ENCODE data around the gene SULT2A1. TPM values are rescaled to one million over a fixed set of nuclear protein-coding genes. Genes with fewer than 3 reads are reported as not detected.
"Not testable (repeated sequence)": the region's sequence is repeated elsewhere in the genome, so short reads cannot be mapped to it uniquely, and the experiment has no call there.

Gene SULT2A1
- total and polyA plus RNA-seq, 5 experiments from 2014 or later = not detected

DNA sequence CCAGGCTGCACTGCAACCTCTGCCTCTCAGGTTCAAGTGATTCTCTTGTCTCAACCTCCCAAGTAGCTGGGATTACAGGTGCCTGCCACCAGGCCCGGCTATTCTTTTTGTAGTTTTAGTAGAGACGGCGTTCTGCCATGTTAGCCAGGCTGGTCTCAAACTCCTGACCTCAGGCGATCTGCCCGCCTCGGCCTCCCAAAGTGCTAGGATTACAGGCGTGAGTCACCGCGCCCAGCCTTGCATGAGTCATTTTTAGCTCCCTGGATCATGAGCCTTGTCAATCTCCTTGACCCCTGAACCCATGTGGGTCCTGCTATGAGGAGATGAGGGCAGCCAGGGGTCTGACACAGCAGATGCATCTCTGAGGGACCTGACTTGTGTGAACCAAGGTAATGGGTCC lies 27.9 kb downstream of the SULT2A1 start:
- POLR2A ChIA-PET, H3K36me3 Mint-ChIP-seq, ATAC-seq, DNase-seq, H3K4me3 Mint-ChIP-seq, H3K9me3 Mint-ChIP-seq: not testable (repeated sequence)
- peaks cover 6 to 23% (median 10%) of the 10 kb centered on the region in 4 donors for H3K4me1 Mint-ChIP-seq
- peaks cover 12 to 26% (median 20%) of the 10 kb centered on the region in 5 donors for H3K27me3 Mint-ChIP-seq
- peak overlapping the region in 1 of 10 donors; percentile 21 for H3K27ac Mint-ChIP-seq

GRCh38 chr19:47854459-47854858 lies 31.7 kb downstream of the SULT2A1 start:
- DNase-seq = peak in 2 of 10 donors; percentile 3 to 4
- Mint-ChIP-seq H3K4me3 (peak overlapping the region in 2 of 10 donors; percentile 25 to 43), H3K27me3 (peaks cover 14 to 42% (median 33%) of the 10 kb centered on the region in 5 donors), H3K9me3 (peaks cover 0 to 2% (median 0%) of the 10 kb centered on the region in 9 donors), H3K4me1 (peaks cover 7 to 28% (median 14%) of the 10 kb centered on the region in 4 donors), H3K27ac (no peak overlapping the region), H3K36me3 (no peaks in the 10 kb centered on the region)
- ATAC-seq = peak in 1 of 2 donors; percentile 33
- POLR2A ChIA-PET = no interaction called here

DNA sequence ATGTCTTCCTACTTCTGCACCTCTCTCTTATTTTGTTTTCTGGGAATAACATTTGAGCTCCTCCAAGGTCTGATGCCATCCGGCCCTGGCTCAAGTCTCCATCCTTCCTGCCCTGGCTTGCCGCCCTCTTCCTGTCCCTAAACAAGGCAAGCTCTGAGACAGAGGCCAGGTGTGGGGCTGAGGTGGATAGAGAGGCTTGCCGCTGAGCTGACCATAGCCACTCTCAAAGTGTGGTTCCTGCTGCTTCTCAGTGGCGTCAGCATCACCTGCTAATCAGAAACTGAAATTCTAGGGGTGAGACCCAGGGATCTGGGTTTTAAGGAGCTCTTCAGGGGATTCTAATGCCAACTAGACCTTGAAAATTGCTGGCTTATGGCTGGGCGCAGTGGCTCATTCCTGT lies 33.1 kb downstream of the SULT2A1 start:
- H3K27me3 Mint-ChIP-seq = peaks cover 19 to 48% (median 40%) of the 10 kb centered on the region in 5 donors
- POLR2A ChIA-PET = no interaction called here
- no peak for DNase-seq
- peak overlapping the region in 2 of 10 donors; percentile 40 to 86 for H3K27ac Mint-ChIP-seq
- H3K4me1 Mint-ChIP-seq = peaks cover 10 to 39% (median 20%) of the 10 kb centered on the region in 4 donors
- H3K4me3 Mint-ChIP-seq = no peak overlapping the region
- H3K9me3 Mint-ChIP-seq = peaks cover 0 to 2% (median 0%) of the 10 kb centered on the region in 9 donors
- no peak for ATAC-seq
- peaks cover 0 to 4% (median 0%) of the 10 kb centered on the region in 3 donors for H3K36me3 Mint-ChIP-seq

DNA sequence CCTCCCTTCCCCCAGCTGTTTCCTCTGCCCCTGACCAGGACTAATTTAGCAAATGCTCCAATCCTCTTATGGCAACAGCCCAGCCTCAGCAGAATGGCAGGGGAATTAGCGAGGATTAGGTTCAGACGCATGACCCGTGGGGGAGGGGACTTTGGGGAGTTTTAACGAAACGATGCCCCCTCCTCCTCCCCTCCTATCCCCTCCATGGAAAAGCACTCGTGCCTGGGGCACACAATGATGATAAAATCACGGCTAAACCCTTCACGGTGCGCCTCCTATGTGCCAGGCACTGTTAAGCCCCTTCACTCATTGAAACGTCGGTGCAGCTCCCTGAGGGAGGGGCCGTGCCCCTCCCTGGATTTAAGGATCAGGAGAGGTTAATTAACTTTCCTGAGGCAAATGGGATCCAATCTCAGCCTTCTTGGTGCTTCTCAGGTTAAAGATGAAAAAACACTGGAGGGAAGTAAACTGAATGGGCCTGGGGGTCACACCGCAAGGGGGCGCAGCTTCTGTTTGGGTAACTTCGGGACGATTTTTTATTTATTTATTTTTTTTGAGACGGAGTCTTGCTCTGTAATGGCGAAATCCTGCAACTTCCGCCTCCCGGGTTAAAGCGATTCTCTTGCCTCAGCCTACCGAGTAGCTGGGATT lies 37.2 kb downstream of the SULT2A1 start:
- ATAC-seq = no peak
- POLR2A ChIA-PET = interaction anchor here (0.5 to 0.6 kb wide), 2 partner anchors 980 to 1501 kb away, joined by 4 to 5 read pairs; no protein-coding TSS in a partner anchor
- H3K4me1 Mint-ChIP-seq = peaks cover 3 to 20% (median 17%) of the 10 kb centered on the region in 4 donors
- peak in 5 of 10 donors; percentile 14 to 37 (median 16) for DNase-seq
- peak overlapping the region in 1 of 10 donors; percentile 77 for H3K27ac Mint-ChIP-seq
- peaks cover 0 to 2% (median 0%) of the 10 kb centered on the region in 9 donors for H3K9me3 Mint-ChIP-seq
- peak overlapping the region in 5 of 10 donors; percentile 13 to 54 (median 22) for H3K4me3 Mint-ChIP-seq
- H3K36me3 Mint-ChIP-seq = peaks cover 0 to 4% (median 0%) of the 10 kb centered on the region in 3 donors
- H3K27me3 Mint-ChIP-seq = peaks cover 26 to 76% (median 51%) of the 10 kb centered on the region in 5 donors

DNA sequence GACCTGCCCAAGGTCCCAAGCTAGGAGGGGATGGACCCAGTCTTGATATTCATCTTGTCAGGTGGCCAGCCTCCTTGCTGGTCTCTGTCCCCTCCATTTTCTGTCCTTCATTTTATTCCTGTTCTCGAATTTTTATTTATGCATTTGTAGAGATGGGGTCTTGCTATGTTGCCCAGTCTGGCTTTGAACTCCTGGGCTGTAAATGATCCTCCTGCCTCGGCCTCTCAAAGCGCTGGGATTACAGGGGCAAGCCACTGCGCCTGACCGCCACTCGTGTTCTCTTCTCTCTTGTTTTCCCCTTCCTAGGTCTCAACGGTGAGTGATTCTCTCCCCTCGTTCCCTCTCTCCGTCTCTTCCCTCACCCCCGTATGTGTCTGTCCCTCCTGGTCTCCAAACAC lies 37.7 kb downstream of the SULT2A1 start:
- POLR2A ChIA-PET = interaction anchor here (0.6 kb wide), 1 partner anchor 979 kb away, joined by 4 read pairs; no protein-coding TSS in a partner anchor
- peaks cover 27 to 75% (median 48%) of the 10 kb centered on the region in 5 donors for H3K27me3 Mint-ChIP-seq
- H3K4me3 Mint-ChIP-seq = peak overlapping the region in 1 of 10 donors; percentile 54

GRCh38 chr19:47842941-47843340 lies 43.2 kb downstream of the SULT2A1 start:
- H3K4me3 Mint-ChIP-seq = no peak overlapping the region
- H3K4me1 Mint-ChIP-seq = peaks cover 0 to 4% (median 0%) of the 10 kb centered on the region in 4 donors
- no peaks in the 10 kb centered on the region for H3K36me3 Mint-ChIP-seq
- H3K27ac Mint-ChIP-seq = no peak overlapping the region
- ATAC-seq (no peak), DNase-seq (no peak)
- POLR2A ChIA-PET = no interaction called here
- peaks cover 0 to 2% (median 0%) of the 10 kb centered on the region in 9 donors for H3K9me3 Mint-ChIP-seq
- H3K27me3 Mint-ChIP-seq = peaks cover 11 to 57% (median 30%) of the 10 kb centered on the region in 5 donors

More for the DNA sequence above, 37.7 kb downstream of the SULT2A1 start:
- no peak overlapping the region for H3K27ac Mint-ChIP-seq
- H3K4me1 Mint-ChIP-seq = peaks cover 3 to 16% (median 13%) of the 10 kb centered on the region in 4 donors
- ATAC-seq (no peak), DNase-seq (no peak)
- H3K36me3 Mint-ChIP-seq = peaks cover 0 to 4% (median 0%) of the 10 kb centered on the region in 3 donors
- peaks cover 0 to 2% (median 0%) of the 10 kb centered on the region in 9 donors for H3K9me3 Mint-ChIP-seq

DNA sequence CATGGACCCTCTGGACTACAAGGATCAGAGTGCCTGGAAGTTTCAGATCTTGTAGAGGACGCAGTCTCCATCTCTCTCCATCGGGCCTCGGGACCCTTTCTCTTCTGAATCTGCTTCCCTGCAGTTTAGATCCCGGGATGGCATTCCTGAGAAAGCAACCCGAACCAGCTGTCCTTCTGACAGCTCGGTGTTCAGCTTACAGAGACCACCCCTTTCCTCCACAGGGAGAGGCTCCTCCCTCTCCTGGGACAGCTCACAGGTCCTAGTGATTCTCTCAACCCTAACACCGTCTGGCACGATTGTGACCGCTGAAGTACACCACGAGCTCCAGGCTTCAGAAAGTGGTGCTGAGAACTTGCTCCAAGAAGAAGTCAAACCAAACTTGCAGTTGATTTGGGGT lies 46.2 kb downstream of the SULT2A1 start:
- H3K27me3 Mint-ChIP-seq = peaks cover 4 to 34% (median 22%) of the 10 kb centered on the region in 5 donors
- POLR2A ChIA-PET = no interaction called here
- H3K27ac Mint-ChIP-seq = no peak overlapping the region
- H3K36me3 Mint-ChIP-seq = no peaks in the 10 kb centered on the region
- ATAC-seq (no peak), DNase-seq (no peak)
- H3K9me3 Mint-ChIP-seq = no peaks in the 10 kb centered on the region
- H3K4me3 Mint-ChIP-seq = no peak overlapping the region
- peaks cover 0 to 3% (median 0%) of the 10 kb centered on the region in 4 donors for H3K4me1 Mint-ChIP-seq

- DNase-seq (no peak), ATAC-seq (no peak)
- H3K4me3 Mint-ChIP-seq = no peak overlapping the region
- POLR2A ChIA-PET = no interaction called here
- H3K9me3 Mint-ChIP-seq = no peaks in the 10 kb centered on the region
- no peaks in the 10 kb centered on the region for H3K36me3 Mint-ChIP-seq
- peaks cover 4 to 34% (median 22%) of the 10 kb centered on the region in 5 donors for H3K27me3 Mint-ChIP-seq
- H3K4me1 Mint-ChIP-seq = peaks cover 0 to 3% (median 0%) of the 10 kb centered on the region in 4 donors
- H3K27ac Mint-ChIP-seq = no peak overlapping the region
Observed at GRCh38 chr19:47839411-47839810, 46.7 kb downstream of the SULT2A1 start.

DNA sequence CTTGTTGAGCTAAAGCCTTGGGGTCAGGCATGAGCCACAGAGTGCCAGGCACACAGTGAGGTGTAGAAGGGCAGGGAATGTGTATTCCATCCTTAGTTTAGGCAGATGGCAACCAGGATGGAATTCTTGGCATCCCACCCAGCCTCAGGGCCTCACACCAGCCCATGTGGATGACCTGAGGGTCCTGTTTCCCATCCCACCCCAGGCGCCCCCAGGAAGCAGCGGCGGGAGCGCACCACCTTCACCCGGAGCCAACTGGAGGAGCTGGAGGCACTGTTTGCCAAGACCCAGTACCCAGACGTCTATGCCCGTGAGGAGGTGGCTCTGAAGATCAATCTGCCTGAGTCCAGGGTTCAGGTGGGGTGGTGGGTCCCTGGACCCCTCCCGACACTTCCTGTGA lies 50.1 kb downstream of the SULT2A1 start:
- Mint-ChIP-seq H3K36me3 (no peaks in the 10 kb centered on the region), H3K27me3 (peaks cover 0 to 11% (median 2%) of the 10 kb centered on the region in 5 donors), H3K9me3 (no peaks in the 10 kb centered on the region), H3K4me3 (no peak overlapping the region), H3K4me1 (no peaks in the 10 kb centered on the region), H3K27ac (no peak overlapping the region)
- POLR2A ChIA-PET = no interaction called here
- ATAC-seq (no peak), DNase-seq (no peak)

GRCh38 chr19:47832723-47833122 lies 53.4 kb downstream of the SULT2A1 start:
- H3K27me3 Mint-ChIP-seq = peaks cover 2 to 11% (median 4%) of the 10 kb centered on the region in 5 donors
- no peaks in the 10 kb centered on the region for H3K9me3 Mint-ChIP-seq
- H3K4me3 Mint-ChIP-seq = no peak overlapping the region
- no peak for DNase-seq
- H3K36me3 Mint-ChIP-seq = no peaks in the 10 kb centered on the region
- POLR2A ChIA-PET = no interaction called here
- no peak overlapping the region for H3K27ac Mint-ChIP-seq
- H3K4me1 Mint-ChIP-seq = no peaks in the 10 kb centered on the region
- no peak for ATAC-seq

DNA sequence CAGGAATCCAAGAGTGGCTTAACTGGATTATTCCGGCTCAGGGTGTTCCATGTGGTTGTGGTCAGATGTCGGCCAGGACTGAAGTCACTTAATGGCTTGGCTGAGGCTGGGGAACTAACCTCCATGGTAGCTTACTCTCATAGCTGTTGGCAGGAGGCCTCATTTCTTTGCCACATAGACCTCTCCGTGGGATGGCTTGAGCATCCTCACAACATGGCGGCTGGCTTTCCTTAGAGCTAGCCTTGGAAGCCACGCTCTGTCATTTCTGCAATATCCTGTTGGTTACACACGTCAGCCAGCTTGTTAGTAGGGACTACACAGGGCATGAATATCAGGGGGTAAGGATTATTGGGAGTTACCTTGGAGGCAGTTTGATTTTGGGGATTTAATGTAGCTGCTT lies 59.3 kb downstream of the SULT2A1 start:
- H3K4me3 Mint-ChIP-seq = no peak overlapping the region
- DNase-seq (no peak), ATAC-seq (no peak)
- no peak overlapping the region for H3K27ac Mint-ChIP-seq
- peaks cover 0 to 11% (median 8%) of the 10 kb centered on the region in 5 donors for H3K27me3 Mint-ChIP-seq
- POLR2A ChIA-PET = no interaction called here
- H3K4me1 Mint-ChIP-seq = no peaks in the 10 kb centered on the region
- peaks cover 0 to 2% (median 0%) of the 10 kb centered on the region in 3 donors for H3K36me3 Mint-ChIP-seq
- peaks cover 0 to 3% (median 0%) of the 10 kb centered on the region in 9 donors for H3K9me3 Mint-ChIP-seq

GRCh38 chr19:47824396-47824795 lies 61.7 kb downstream of the SULT2A1 start:
- H3K36me3 Mint-ChIP-seq = peaks cover 0 to 2% (median 0%) of the 10 kb centered on the region in 3 donors
- DNase-seq (no peak), ATAC-seq (no peak)
- peaks cover 0 to 3% (median 0%) of the 10 kb centered on the region in 9 donors for H3K9me3 Mint-ChIP-seq
- H3K27me3 Mint-ChIP-seq = peaks cover 10 to 32% (median 25%) of the 10 kb centered on the region in 5 donors
- POLR2A ChIA-PET = no interaction called here
- H3K4me3 Mint-ChIP-seq = no peak overlapping the region
- peaks cover 0 to 6% (median 0%) of the 10 kb centered on the region in 4 donors for H3K4me1 Mint-ChIP-seq
- H3K27ac Mint-ChIP-seq = no peak overlapping the region

GRCh38 chr19:47821460-47822020 lies 64.6 kb downstream of the SULT2A1 start, which contains the start of gene CRX:
TSS of gene CRX (plus strand) at chr19:47821937. CDS start at chr19:47834444, 12,507 bp downstream.
- no peak for DNase-seq
- no peak for ATAC-seq
- no peaks in the 10 kb centered on the region for H3K9me3 Mint-ChIP-seq
- peak within 1 kb of the TSS in 3 of 10 donors; percentile 8 to 57 (median 27) for H3K27ac Mint-ChIP-seq
- peaks cover 20 to 45% (median 38%) of the 10 kb centered on the region in 5 donors for H3K27me3 Mint-ChIP-seq
- H3K4me3 Mint-ChIP-seq = no peak within 1 kb of the TSS
- peaks cover 0 to 6% (median 0%) of the 10 kb centered on the region in 4 donors for H3K4me1 Mint-ChIP-seq
- H3K36me3 Mint-ChIP-seq = no peaks in the 10 kb centered on the region
- POLR2A ChIA-PET = no interaction called here

Data from naive thymus-derived CD8-positive, alpha-beta T cell (primary cell).